HCT116 (cell line): ENCODE results near the gene PLPP6. TPM values are rescaled to one million over a fixed set of nuclear protein-coding genes. Genes with fewer than 3 reads are reported as not detected.

Source experiments
- ATAC-seq: fragments of 200-7000 bp; cut with Tn5 transposase; 2 replicates; pipeline ENCODE4 v1.9.1; 2020; ENCODE audit warnings: mild to moderate bottlenecking, moderate library complexity
- BruUV-seq: library from RNA; stranded (reverse); fragments of 400-500 nt; replicated peaks from 2 replicates; lab custom pipeline; 2021; lab: Mats Ljungman, UMichigan
- CTCF ChIA-PET: fragments of 300-600 bp; sonication (Branson Sonifier 250); formaldehyde crosslinking; loops from one replicate; lab custom pipeline; 2021; ENCODE audit warnings: antibody characterized with exemption; lab: Charles Lee
- POLR2A ChIA-PET: fragments of 300-600, 350-600 bp; sonication (Branson Sonifier 250); formaldehyde crosslinking; loops from one replicate; lab custom pipeline; 2021; ENCODE audit warnings: antibody characterized with exemption; lab: Charles Lee
- RAD21 ChIA-PET, 2 experiments: fragments of 300-600 bp; sonication (Branson Sonifier 250); formaldehyde crosslinking; loops; one replicate each; lab custom pipeline; 2023; ENCODE audit warnings: low total read pairs in 2 of 2; ENCODE audit not compliant: uncharacterized antibody in 2 of 2, unreplicated experiment in 2 of 2, low non-redundant PET in 1 of 2; lab: Charles Lee
- DNase-seq: peaks from one replicate; pipeline ENCODE4 v3.0.0-alpha.2; 2010; ENCODE audit warnings: low read depth, low spot score
- H2AFZ ChIP-seq: fragments of 200-600 bp; shearing (Covaris generic), sonication (generic); 2 replicates; pipeline ENCODE4 v1.6.1; 2017; ENCODE audit warnings: low read depth, mixed run types, mixed read lengths, antibody characterized with exemption, low read length; ENCODE audit not compliant: poor library complexity, severe bottlenecking
- H3K27ac ChIP-seq: 2 replicates; pipeline ENCODE4 v1.5.1; 2012; ENCODE audit warnings: low read depth, low read length
- H3K27me3 ChIP-seq: fragments of 200-600 bp; sonication (generic); 2 replicates; pipeline ENCODE4 v1.6.1; 2016; ENCODE audit warnings: mixed run types, low read length, mixed read lengths; ENCODE audit not compliant: insufficient read depth
- H3K36me3 ChIP-seq, 2 experiments: fragments of 200-500 bp in 1 of 2; fragments of 200-600 bp in 1 of 2; sonication (Bioruptor generic) in 1 of 2; sonication (generic) in 1 of 2; 2 replicates each; pipeline versions ENCODE4 v1.5.1 to v1.6.1; 2014 to 2016; ENCODE audit warnings: low read length in 2 of 2, inconsistent platforms in 1 of 2, mixed read lengths in 1 of 2, mixed run types in 1 of 2; ENCODE audit not compliant: insufficient read depth in 2 of 2, control insufficient read depth in 1 of 2
- H3K4me1 ChIP-seq, 2 experiments: fragments of 200-600 bp in 1 of 2; sonication (generic) in 1 of 2; 2 replicates each; pipeline versions ENCODE4 v1.5.1 to v1.6.1; 2012 to 2017; ENCODE audit warnings: low read length in 2 of 2, inconsistent platforms in 1 of 2, mild to moderate bottlenecking in 1 of 2, mixed read lengths in 1 of 2, mixed run types in 1 of 2, moderate library complexity in 1 of 2; ENCODE audit not compliant: insufficient read depth in 2 of 2, control insufficient read depth in 1 of 2
- H3K4me2 ChIP-seq: fragments of 200-600 bp; sonication (generic); 2 replicates; pipeline ENCODE4 v1.6.1; 2017; ENCODE audit warnings: mixed run types, low read length, mixed read lengths
- H3K4me3 ChIP-seq, 2 experiments: fragments of 200-600 bp in 1 of 2; sonication (generic) in 1 of 2; replicated peaks in 1 of 2; 2 replicates each; pipeline ENCODE4 v1.5.1; 2011 to 2016; ENCODE audit warnings: low read length in 2 of 2, control low read depth in 1 of 2, low read depth in 1 of 2, mild to moderate bottlenecking in 1 of 2, mixed read lengths in 1 of 2, mixed run types in 1 of 2
- H3K79me2 ChIP-seq: fragments of 200-600 bp; sonication (generic); 2 replicates; pipeline ENCODE4 v1.6.1; 2017; ENCODE audit warnings: mild to moderate bottlenecking, mixed run types, low read length, moderate library complexity, mixed read lengths; ENCODE audit not compliant: insufficient read depth
- H3K9ac ChIP-seq: fragments of 200-600 bp; sonication (generic); 2 replicates; pipeline ENCODE4 v1.6.1; 2016; ENCODE audit warnings: low read length, mixed read lengths
- H3K9me2 ChIP-seq: fragments of 200-600 bp; sonication (generic), shearing (Covaris generic); 2 replicates; pipeline ENCODE4 v1.6.1; 2017; ENCODE audit warnings: mixed run types, mild to moderate bottlenecking, moderate library complexity; ENCODE audit not compliant: insufficient read depth
- H3K9me3 ChIP-seq, 2 experiments: fragments of 200-500 bp in 1 of 2; fragments of 200-600 bp in 1 of 2; sonication (Bioruptor generic) in 1 of 2; sonication (generic) in 1 of 2; 2 replicates each; pipeline ENCODE4 v1.6.1; 2014 to 2017; ENCODE audit warnings: low read length in 2 of 2, mixed read lengths in 2 of 2, inconsistent platforms in 1 of 2, low read depth in 1 of 2, mild to moderate bottlenecking in 1 of 2, mixed run types in 1 of 2, moderate library complexity in 1 of 2; ENCODE audit not compliant: control insufficient read depth in 1 of 2, insufficient read depth in 1 of 2
- H4K20me1 ChIP-seq: fragments of 200-600 bp; sonication (generic), shearing (Covaris generic); 2 replicates; pipeline ENCODE4 v1.6.1; 2017; ENCODE audit warnings: mixed run types, mild to moderate bottlenecking, moderate library complexity; ENCODE audit not compliant: insufficient read depth
- CBX3 ChIP-seq: IDR thresholded peaks from 2 replicates; pipeline ENCODE4 v1.6.1; 2012; ENCODE audit warnings: low read depth
- CEBPB ChIP-seq: IDR thresholded peaks from 2 replicates; pipeline ENCODE4 v1.6.1; 2012; ENCODE audit warnings: low read depth
- CTCF ChIP-seq, 3 experiments: fragments of 200-600 bp in 1 of 3; sonication (generic) in 1 of 3; IDR thresholded peaks in 2 of 3; conservative IDR thresholded peaks in 1 of 3; 2 replicates each; pipeline ENCODE4 v1.5.1; 2012 to 2017; ENCODE audit warnings: low read depth in 2 of 3, low read length in 2 of 3, antibody characterized with exemption in 1 of 3, borderline replicate concordance in 1 of 3, control low read depth in 1 of 3, mild to moderate bottlenecking in 1 of 3, mixed read lengths in 1 of 3, mixed run types in 1 of 3, moderate library complexity in 1 of 3; ENCODE audit not compliant: insufficient read depth in 1 of 3
- EGR1 ChIP-seq: IDR thresholded peaks from 2 replicates; pipeline ENCODE4 v1.6.1; 2012; ENCODE audit warnings: low read depth
- EZH2 ChIP-seq: fragments of 200-600 bp; sonication (generic); IDR thresholded peaks from 2 replicates; pipeline ENCODE4 v1.6.1; 2017; ENCODE audit warnings: antibody characterized with exemption, mixed run types
- JUND ChIP-seq: IDR thresholded peaks from 2 replicates; pipeline ENCODE4 v1.6.1; 2012
- POLR2A ChIP-seq: IDR thresholded peaks from 2 replicates; pipeline ENCODE4 v1.7.0; 2011; ENCODE audit warnings: borderline replicate concordance; ENCODE audit not compliant: insufficient read depth, insufficient read length; ENCODE audit errors: extremely low read depth
- POLR2AphosphoS5 ChIP-seq: IDR thresholded peaks from 2 replicates; pipeline ENCODE4 v1.6.1; 2011; ENCODE audit warnings: mild to moderate bottlenecking, low read depth, low read length, moderate library complexity
- SIN3A ChIP-seq: IDR thresholded peaks from 2 replicates; pipeline ENCODE4 v1.6.1; 2012; ENCODE audit warnings: low read depth
- SP1 ChIP-seq: IDR thresholded peaks from 2 replicates; pipeline ENCODE4 v1.6.1; 2012; ENCODE audit warnings: low read depth
- TCF7L2 ChIP-seq: IDR thresholded peaks from 2 replicates; pipeline ENCODE4 v1.7.0; 2011; ENCODE audit warnings: borderline replicate concordance, inconsistent platforms; ENCODE audit not compliant: insufficient read depth, insufficient read length; ENCODE audit errors: extremely low read depth
- YY1 ChIP-seq: IDR thresholded peaks from 2 replicates; pipeline ENCODE4 v1.6.1; 2011; ENCODE audit warnings: low read length, low read depth, moderate library complexity, mild to moderate bottlenecking; ENCODE audit not compliant: insufficient replicate concordance; ENCODE audit errors: extremely low read depth
- ZBTB33 ChIP-seq: IDR thresholded peaks from 2 replicates; pipeline ENCODE4 v1.6.1; 2011; ENCODE audit warnings: mild to moderate bottlenecking, low read length, moderate library complexity; ENCODE audit not compliant: insufficient replicate concordance; ENCODE audit errors: extremely low read depth
- ZFX ChIP-seq: fragments of 450-650 bp; IDR thresholded peaks from 2 replicates; pipeline ENCODE4 v1.6.1; 2017
- ZNF274 ChIP-seq: fragments of 200-500 bp; sonication (Bioruptor generic); IDR thresholded peaks from 2 replicates; pipeline ENCODE4 v1.6.1; 2014; ENCODE audit warnings: mild to moderate bottlenecking, low read depth, low read length, inconsistent platforms
- intact Hi-C: fragments of 100-400 bp; cut with micrococcal nuclease; formaldehyde crosslinking; loops from 2 replicates; pipeline ENCODE4 v1.10.0; 2022
- total RNA-seq: library from RNA; stranded (reverse); gene quantifications from one replicate; pipeline ENCODE4 v1.2.1, GENCODE V29; 2021; ENCODE audit not compliant: unreplicated experiment

Gene PLPP6
- total RNA-seq, 1 experiment from 2014 or later: 5.0 TPM

- Histone ChIP-seq H2AFZ (no peak overlapping the region), H3K9me3 (no peaks in the 10 kb centered on the region), H3K79me2 (peaks cover 67% of the 10 kb centered on the region), H3K4me2 (no peak overlapping the region), H3K4me1 (peaks cover 6 to 12% of the 10 kb centered on the region in 2 experiments; a peak in 3 of 4 replicates), H3K4me3 (no peak overlapping the region), H3K9me2 (no peaks in the 10 kb centered on the region), H4K20me1 (no peaks in the 10 kb centered on the region), H3K9ac (no peak overlapping the region), H3K36me3 (peaks cover 14 to 15% of the 10 kb centered on the region in 2 experiments; a peak in 3 of 4 replicates), H3K27ac (no peak overlapping the region), H3K27me3 (no peaks in the 10 kb centered on the region)
- DNase-seq: no peak
- TF ChIP-seq SP1 (no peak), CTCF (IDR thresholded peaks at IDR 0.05 in 2 of 3, conservative IDR thresholded peaks at IDR 0.05 in 1 of 3; ENCODE audit: borderline replicate concordance in 1 of 3, insufficient read depth in 1 of 3, low read depth in 2 of 3, low read length in 2 of 3) (no peak), POLR2A (no peak), JUND (no peak), ZBTB33 (no peak), POLR2AphosphoS5 (no peak), EGR1 (no peak), CBX3 (no peak), SIN3A (no peak), ZNF274 (no peak), YY1 (no peak), ZFX (no peak), EZH2 (no peak), TCF7L2 (no peak), CEBPB (no peak)
- ChIA-PET CTCF (no interaction called here), RAD21 (no interaction called here), POLR2A (no interaction called here)
- intact Hi-C loops: no loop called here
- ATAC-seq: no peak
- no TSS peak for BruUV-seq
These were observed 22.7 kb downstream of the PLPP6 start for GRCh38 chr9:4684820-4685219.
